H9 (cell line): Measurements from ENCODE around the gene GPR32. TPM values are rescaled to one million over a fixed set of nuclear protein-coding genes. Genes with fewer than 3 reads are reported as not detected.
"Not testable (repeated sequence)": the region's sequence is repeated elsewhere in the genome, so short reads cannot be mapped to it uniquely, and the experiment has no call there.

Source experiments
- DNase-seq: peaks from one replicate; pipeline ENCODE4 v3.0.0-alpha.2; 2017
- H2AFZ ChIP-seq: one replicate; pipeline ENCODE4 v1.6.1; 2013; ENCODE audit warnings: mild to moderate bottlenecking, low read length, control low read depth, moderate library complexity
- H2AK5ac ChIP-seq: 2 replicates; pipeline ENCODE4 v1.6.1; 2013; ENCODE audit warnings: low read length, control low read depth, mixed read lengths; ENCODE audit not compliant: insufficient read length
- H2BK120ac ChIP-seq: one replicate; pipeline ENCODE4 v1.6.1; 2013; ENCODE audit warnings: low read depth, mild to moderate bottlenecking, low read length, control low read depth, inconsistent platforms; ENCODE audit not compliant: poor library complexity, severe bottlenecking
- H2BK12ac ChIP-seq: 2 replicates; pipeline ENCODE4 v1.6.1; 2013; ENCODE audit warnings: low read length, control low read depth, mixed read lengths, low read depth; ENCODE audit not compliant: insufficient read length
- H2BK15ac ChIP-seq: 2 replicates; pipeline ENCODE4 v1.6.1; 2013; ENCODE audit warnings: low read depth, low read length, control low read depth
- H2BK20ac ChIP-seq: one replicate; pipeline ENCODE4 v1.6.1; 2013; ENCODE audit warnings: low read depth, mild to moderate bottlenecking, low read length, control low read depth, inconsistent platforms; ENCODE audit not compliant: poor library complexity, severe bottlenecking
- H2BK5ac ChIP-seq: 2 replicates; pipeline ENCODE4 v1.6.1; 2013; ENCODE audit warnings: low read length, control low read depth, mixed read lengths; ENCODE audit not compliant: insufficient read length
- H3K14ac ChIP-seq: 2 replicates; pipeline ENCODE4 v1.6.1; 2013; ENCODE audit warnings: low read length, control low read depth; ENCODE audit not compliant: insufficient read depth
- H3K18ac ChIP-seq: 2 replicates; pipeline ENCODE4 v1.6.1; 2013; ENCODE audit warnings: low read depth, mild to moderate bottlenecking, mixed read lengths, low read length, control low read depth; ENCODE audit not compliant: insufficient read length
- H3K23ac ChIP-seq: 2 replicates; pipeline ENCODE4 v1.6.1; 2013; ENCODE audit warnings: low read length, control low read depth, mixed read lengths, low read depth; ENCODE audit not compliant: insufficient read length
- H3K23me2 ChIP-seq: 2 replicates; pipeline ENCODE4 v1.6.1; 2013; ENCODE audit warnings: low read depth, mild to moderate bottlenecking, mixed read lengths, low read length, control low read depth; ENCODE audit not compliant: insufficient read length, poor library complexity, severe bottlenecking
- H3K27ac ChIP-seq: 2 replicates; pipeline ENCODE4 v1.5.1; 2013; ENCODE audit warnings: low read length, control low read depth, mixed read lengths, low read depth; ENCODE audit not compliant: insufficient read length
- H3K27me3 ChIP-seq: 2 replicates; pipeline ENCODE4 v1.6.1; 2013; ENCODE audit warnings: low read length, control low read depth, inconsistent platforms; ENCODE audit not compliant: insufficient read depth
- H3K4ac ChIP-seq: 2 replicates; pipeline ENCODE4 v1.6.1; 2013; ENCODE audit warnings: low read depth, mild to moderate bottlenecking, control low read depth, inconsistent platforms, low read length, moderate library complexity
- H3K4me1 ChIP-seq: 2 replicates; pipeline ENCODE4 v1.6.1; 2013; ENCODE audit warnings: low read length, control low read depth, inconsistent platforms; ENCODE audit not compliant: insufficient read depth
- H3K4me2 ChIP-seq: 2 replicates; pipeline ENCODE4 v1.6.1; 2013; ENCODE audit warnings: low read length, control low read depth, mixed read lengths; ENCODE audit not compliant: insufficient read length, insufficient read depth
- H3K56ac ChIP-seq: 2 replicates; pipeline ENCODE4 v1.6.1; 2013; ENCODE audit warnings: low read depth, mild to moderate bottlenecking, mixed read lengths, low read length, control low read depth; ENCODE audit not compliant: insufficient read length
- H3K79me1 ChIP-seq: 2 replicates; pipeline ENCODE4 v1.6.1; 2013; ENCODE audit warnings: low read depth, mild to moderate bottlenecking, moderate library complexity, low read length, control low read depth, inconsistent platforms; ENCODE audit not compliant: insufficient read depth, poor library complexity, severe bottlenecking
- H3K79me2 ChIP-seq: 2 replicates; pipeline ENCODE4 v1.6.1; 2013; ENCODE audit warnings: low read length, control low read depth, inconsistent platforms; ENCODE audit not compliant: insufficient read depth
- H3K9ac ChIP-seq: 2 replicates; pipeline ENCODE4 v1.6.1; 2013; ENCODE audit warnings: low read length, control low read depth, mixed read lengths; ENCODE audit not compliant: insufficient read length; ENCODE audit errors: extremely low read depth
- H3K9me3 ChIP-seq: one replicate; pipeline ENCODE4 v1.6.1; 2013; ENCODE audit warnings: low read depth, low read length, inconsistent platforms; ENCODE audit not compliant: control insufficient read depth
- H3T11ph ChIP-seq: one replicate; pipeline ENCODE4 v1.6.1; 2013; ENCODE audit warnings: mild to moderate bottlenecking, low read length, control low read depth, inconsistent platforms
- H4K20me1 ChIP-seq: one replicate; pipeline ENCODE4 v1.6.1; 2013; ENCODE audit not compliant: control insufficient read depth, insufficient read length, insufficient read depth
- H4K5ac ChIP-seq: 2 replicates; pipeline ENCODE4 v1.6.1; 2013; ENCODE audit warnings: low read depth, mild to moderate bottlenecking, mixed read lengths, low read length, control low read depth; ENCODE audit not compliant: insufficient read length
- H4K8ac ChIP-seq: replicated peaks from 2 replicates; pipeline ENCODE4 v1.6.1; 2013; ENCODE audit warnings: low read length, control low read depth, mixed read lengths, low read depth; ENCODE audit not compliant: insufficient read length
- H4K91ac ChIP-seq: 2 replicates; pipeline ENCODE4 v1.6.1; 2013; ENCODE audit warnings: low read depth, mild to moderate bottlenecking, moderate library complexity, mixed read lengths, low read length, control low read depth; ENCODE audit not compliant: insufficient read length
- H3K27ac Mint-ChIP-seq, 3 experiments: 2 replicates in 2 of 3; 3 replicates in 1 of 3; pipeline ENCODE4 v1.8.0; 2020 to 2021; ENCODE audit warnings: mixed read lengths in 3 of 3, mild to moderate bottlenecking in 1 of 3, moderate library complexity in 1 of 3
- H3K27me3 Mint-ChIP-seq: 2 replicates; pipeline ENCODE4 v1.8.0; 2021; ENCODE audit warnings: low read depth, mild to moderate bottlenecking, moderate library complexity, mixed read lengths
- H3K36me3 Mint-ChIP-seq, 3 experiments: 2 replicates in 2 of 3; 3 replicates in 1 of 3; pipeline ENCODE4 v1.8.0; 2020 to 2021; ENCODE audit warnings: low read depth in 3 of 3, mixed read lengths in 3 of 3; ENCODE audit not compliant: insufficient read depth in 1 of 3
- H3K4me1 Mint-ChIP-seq, 2 experiments: 2 replicates each; pipeline ENCODE4 v1.8.0; 2020; ENCODE audit warnings: mixed read lengths in 2 of 2
- H3K4me3 Mint-ChIP-seq, 2 experiments: 2 replicates in 1 of 2; 3 replicates in 1 of 2; pipeline ENCODE4 v1.8.0; 2020 to 2021; ENCODE audit warnings: mild to moderate bottlenecking in 2 of 2, mixed read lengths in 2 of 2, moderate library complexity in 1 of 2
- H3K9me3 Mint-ChIP-seq, 2 experiments: 2 replicates in 1 of 2; 3 replicates in 1 of 2; pipeline ENCODE4 v1.8.0; 2020; ENCODE audit warnings: mild to moderate bottlenecking in 2 of 2, mixed read lengths in 2 of 2, moderate library complexity in 1 of 2
- WGBS: extraction: QIAGEN DNeasy Blood & Tissue Kit; methylation state at CpG from one replicate; pipeline ENCODE4 v1.1.7; 2013; ENCODE audit warnings: missing lambda C conversion rate, low lambda C conversion rate, mixed read lengths; ENCODE audit not compliant: insufficient read length; ENCODE audit errors: extremely low coverage; 5-methylcytosine and 5-hydroxymethylcytosine counted together
- total RNA-seq: library from RNA; stranded (reverse); gene quantifications from 2 replicates; pipeline ENCODE4 v1.2.1, GENCODE V29; 2021

Gene GPR32
- total RNA-seq, 1 experiment from 2014 or later = not detected

GRCh38 chr19:50773454-50773853, 3.2 kb downstream of the GPR32 start:
- H3K27ac Mint-ChIP-seq, H2BK120ac ChIP-seq, H3K18ac ChIP-seq, H4K5ac ChIP-seq, H3K14ac ChIP-seq, H3K23me2 ChIP-seq, H2BK20ac ChIP-seq, DNase-seq, H3K27ac ChIP-seq, H3T11ph ChIP-seq, H4K91ac ChIP-seq, H3K79me1 ChIP-seq, H2BK5ac ChIP-seq, H3K4me2 ChIP-seq, H2BK12ac ChIP-seq, H3K9me3 ChIP-seq, H3K56ac ChIP-seq, H3K27me3 ChIP-seq, H3K4ac ChIP-seq, H2AK5ac ChIP-seq, H3K79me2 ChIP-seq, H3K9ac ChIP-seq, H3K36me3 Mint-ChIP-seq, H3K23ac ChIP-seq, H3K4me3 Mint-ChIP-seq, H2BK15ac ChIP-seq, H4K8ac ChIP-seq, H4K20me1 ChIP-seq, H3K4me1 ChIP-seq, H2AFZ ChIP-seq: not testable (repeated sequence)
- Mint-ChIP-seq H3K27me3 (peaks cover 70% of the 10 kb centered on the region), H3K9me3 (peaks cover 0 to 10% of the 10 kb centered on the region in 2 experiments; a peak in 2 of 5 replicates), H3K4me1 (peaks cover 12 to 14% of the 10 kb centered on the region in 2 experiments)
- WGBS = no CpG with 5 or more reads among the region's 7 CpGs
